PC-3 (cell line): ENCODE measurements around the gene TCL1A. TPM values are rescaled to one million over a fixed set of nuclear protein-coding genes. Genes with fewer than 3 reads are reported as not detected.

Experiments
- ATAC-seq: fragments of 200-7000 bp; cut with Tn5 transposase; 2 replicates; pipeline ENCODE4 v1.9.1; 2020; ENCODE audit warnings: mild to moderate bottlenecking, moderate library complexity
- BruUV-seq: library from RNA; stranded (reverse); fragments of 400-500 nt; replicated peaks from 2 replicates; lab custom pipeline; 2021; lab: Mats Ljungman, UMichigan
- CTCF ChIA-PET: fragments of 300-600 bp; sonication (Branson Sonifier 250); formaldehyde crosslinking; loops from one replicate; lab custom pipeline; 2022; ENCODE audit warnings: antibody characterized with exemption; lab: Charles Lee
- POLR2A ChIA-PET: fragments of 300-600 bp; sonication (Branson Sonifier 250); formaldehyde crosslinking; loops from one replicate; lab custom pipeline; 2022; ENCODE audit warnings: antibody characterized with exemption; ENCODE audit not compliant: unreplicated experiment; lab: Charles Lee
- DNase-seq: peaks from one replicate; pipeline ENCODE4 v3.0.0-alpha.2; 2015
- H2AFZ ChIP-seq: fragments of 300-600 bp; sonication (generic); 2 replicates; pipeline ENCODE4 v1.6.0; 2016; ENCODE audit warnings: antibody characterized with exemption, low read length
- H3F3A ChIP-seq: fragments of 300-600 bp; sonication (generic); one replicate; pipeline ENCODE4 v1.6.0; 2017; ENCODE audit warnings: antibody characterized with exemption, low read length, control low read depth, mild to moderate bottlenecking; ENCODE audit not compliant: unreplicated experiment
- H3K27ac ChIP-seq: fragments of 300-600 bp; sonication (generic); 2 replicates; pipeline ENCODE4 v1.5.1; 2016; ENCODE audit warnings: mild to moderate bottlenecking, low read length
- H3K27me3 ChIP-seq: fragments of 300-600 bp; sonication (generic); 2 replicates; pipeline ENCODE4 v1.6.1; 2016; ENCODE audit warnings: low read length, mixed read lengths
- H3K36me3 ChIP-seq: fragments of 300-600 bp; sonication (generic); 2 replicates; pipeline ENCODE4 v1.6.1; 2016; ENCODE audit warnings: low read depth, mixed run types, low read length, mixed read lengths
- H3K4me1 ChIP-seq: fragments of 300-600 bp; sonication (generic); 2 replicates; pipeline ENCODE4 v1.5.1; 2016; ENCODE audit warnings: low read length; ENCODE audit not compliant: insufficient read depth
- H3K4me2 ChIP-seq: fragments of 300-600 bp; sonication (generic); 2 replicates; pipeline ENCODE4 v1.6.0; 2016; ENCODE audit warnings: low read length
- H3K4me3 ChIP-seq: fragments of 300-600 bp; sonication (generic); 2 replicates; pipeline ENCODE4 v1.5.1; 2016; ENCODE audit warnings: mild to moderate bottlenecking, low read length, mixed read lengths
- H3K79me2 ChIP-seq: fragments of 300-600 bp; sonication (generic); 2 replicates; pipeline ENCODE4 v1.6.1; 2017; ENCODE audit warnings: low read length, mixed read lengths
- H3K9ac ChIP-seq: fragments of 300-600 bp; sonication (generic); 2 replicates; pipeline ENCODE4 v1.6.0; 2016; ENCODE audit warnings: mild to moderate bottlenecking, low read length
- H3K9me2 ChIP-seq: fragments of 300-600 bp; sonication (generic); replicated peaks from 2 replicates; pipeline ENCODE4 v1.6.1; 2016; ENCODE audit warnings: mixed run types, low read length, mixed read lengths
- H3K9me3 ChIP-seq: fragments of 300-600 bp; sonication (generic); 2 replicates; pipeline ENCODE4 v1.6.1; 2016; ENCODE audit warnings: low read length, mixed read lengths
- H4K20me1 ChIP-seq: fragments of 300-600 bp; sonication (generic); 2 replicates; pipeline ENCODE4 v1.6.1; 2016; ENCODE audit warnings: low read length, mixed read lengths
- EZH2 ChIP-seq: fragments of 300-600 bp; sonication (generic); IDR thresholded peaks from one replicate; pipeline ENCODE4 v1.6.1; 2017; ENCODE audit warnings: antibody characterized with exemption, mild to moderate bottlenecking, low read length; ENCODE audit not compliant: unreplicated experiment
- EZH2phosphoT487 ChIP-seq: fragments of 300-600 bp; sonication (generic); IDR thresholded peaks from 2 replicates; pipeline ENCODE4 v1.6.1; 2018; ENCODE audit warnings: mild to moderate bottlenecking, antibody characterized with exemption, low read length, borderline replicate concordance
- intact Hi-C: fragments of 100-400 bp; cut with micrococcal nuclease; formaldehyde crosslinking; loops from 2 replicates; pipeline ENCODE4 v1.9.0; 2023
- total RNA-seq: library from RNA; depleted of rRNA; stranded (reverse); fragments of >200 nt; gene quantifications from 2 replicates; pipeline ENCODE4 v1.2.3, GENCODE V29; 2014
- TF ChIP-seq, protein P1 (sequence below): fragments of 300-600 bp; sonication (generic); conservative IDR thresholded peaks from 2 replicates; pipeline ENCODE4 v1.5.1; 2017; ENCODE audit warnings: antibody characterized with exemption, low read depth, mild to moderate bottlenecking, low read length

The TCL1A gene
- total RNA-seq, 1 experiment from 2014 or later: not detected

DNA sequence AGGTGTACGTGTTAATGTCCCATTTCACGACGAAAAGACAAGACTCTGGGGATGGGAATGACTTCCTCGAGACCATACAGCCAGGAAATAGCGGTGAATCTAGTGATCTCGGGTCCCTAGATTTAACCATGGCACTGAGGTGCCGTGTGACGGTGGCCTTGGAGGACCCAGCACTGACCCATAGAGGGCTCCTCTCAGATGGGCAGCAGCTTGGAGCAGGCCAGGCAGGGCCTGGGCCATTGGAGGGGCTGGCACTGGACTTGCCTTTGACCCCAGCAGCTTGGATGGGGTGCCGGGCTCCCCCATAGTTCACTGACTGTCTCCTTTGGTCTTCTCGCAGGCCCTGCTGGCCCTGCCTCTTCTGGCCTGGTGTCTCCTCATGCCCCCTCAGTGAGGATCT lies 22.3 kb downstream of the TCL1A start:
- Histone ChIP-seq H3K9me2 (no peaks in the 10 kb centered on the region), H3F3A (no peaks in the 10 kb centered on the region), H3K9ac (no peak overlapping the region), H3K36me3 (no peaks in the 10 kb centered on the region), H3K4me2 (no peak overlapping the region), H3K79me2 (no peaks in the 10 kb centered on the region), H3K27me3 (peaks cover 52% of the 10 kb centered on the region), H3K4me3 (no peak overlapping the region), H3K27ac (no peak overlapping the region), H2AFZ (no peak overlapping the region), H4K20me1 (no peaks in the 10 kb centered on the region), H3K4me1 (no peaks in the 10 kb centered on the region), H3K9me3 (no peaks in the 10 kb centered on the region)
- POLR2A ChIA-PET: no interaction called here
- TF ChIP-seq EZH2: no peak
- TF ChIP-seq, protein P1, sequence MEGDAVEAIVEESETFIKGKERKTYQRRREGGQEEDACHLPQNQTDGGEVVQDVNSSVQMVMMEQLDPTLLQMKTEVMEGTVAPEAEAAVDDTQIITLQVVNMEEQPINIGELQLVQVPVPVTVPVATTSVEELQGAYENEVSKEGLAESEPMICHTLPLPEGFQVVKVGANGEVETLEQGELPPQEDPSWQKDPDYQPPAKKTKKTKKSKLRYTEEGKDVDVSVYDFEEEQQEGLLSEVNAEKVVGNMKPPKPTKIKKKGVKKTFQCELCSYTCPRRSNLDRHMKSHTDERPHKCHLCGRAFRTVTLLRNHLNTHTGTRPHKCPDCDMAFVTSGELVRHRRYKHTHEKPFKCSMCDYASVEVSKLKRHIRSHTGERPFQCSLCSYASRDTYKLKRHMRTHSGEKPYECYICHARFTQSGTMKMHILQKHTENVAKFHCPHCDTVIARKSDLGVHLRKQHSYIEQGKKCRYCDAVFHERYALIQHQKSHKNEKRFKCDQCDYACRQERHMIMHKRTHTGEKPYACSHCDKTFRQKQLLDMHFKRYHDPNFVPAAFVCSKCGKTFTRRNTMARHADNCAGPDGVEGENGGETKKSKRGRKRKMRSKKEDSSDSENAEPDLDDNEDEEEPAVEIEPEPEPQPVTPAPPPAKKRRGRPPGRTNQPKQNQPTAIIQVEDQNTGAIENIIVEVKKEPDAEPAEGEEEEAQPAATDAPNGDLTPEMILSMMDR: no peak
- TF ChIP-seq EZH2phosphoT487: no peak
- no TSS peak for BruUV-seq
- DNase-seq: no peak
- CTCF ChIA-PET: no interaction called here
- no peak for ATAC-seq
- intact Hi-C loops: no loop called here

DNA sequence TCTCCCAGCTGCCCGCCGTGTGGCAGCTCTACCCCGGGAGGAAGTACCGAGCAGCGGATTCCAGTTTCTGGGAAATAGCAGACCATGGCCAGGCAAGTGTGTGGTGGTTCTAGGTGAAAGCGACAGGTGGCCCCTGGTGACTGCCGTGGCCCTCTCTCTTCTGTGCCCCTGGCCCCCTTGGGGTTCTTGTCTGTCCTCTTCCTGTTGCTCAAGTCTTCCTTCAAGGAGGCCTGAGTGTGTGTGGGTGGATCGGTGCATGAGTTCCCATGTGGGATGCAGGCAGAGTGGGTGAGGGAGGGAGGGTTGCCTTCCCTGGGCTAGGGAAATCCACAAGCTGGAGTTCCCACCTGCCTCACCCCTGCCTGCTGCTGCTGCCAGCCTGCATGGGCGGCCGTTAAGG lies 23.1 kb downstream of the TCL1A start:
- H3K27me3 ChIP-seq: peaks cover 45% of the 10 kb centered on the region
- H3K4me2 ChIP-seq: no peak overlapping the region
- ChIA-PET POLR2A (no interaction called here), CTCF (no interaction called here)
- H2AFZ ChIP-seq: no peak overlapping the region
- no TSS peak for BruUV-seq
- TF ChIP-seq EZH2phosphoT487: no peak
- no peak for TF ChIP-seq EZH2
- H3K79me2 ChIP-seq: no peaks in the 10 kb centered on the region
- H3K27ac ChIP-seq: no peak overlapping the region
- no peaks in the 10 kb centered on the region for H3K9me3 ChIP-seq
- H4K20me1 ChIP-seq: no peaks in the 10 kb centered on the region
- no peaks in the 10 kb centered on the region for H3K9me2 ChIP-seq
- no peaks in the 10 kb centered on the region for H3K36me3 ChIP-seq
- intact Hi-C loops: no loop called here
- H3K4me1 ChIP-seq: no peaks in the 10 kb centered on the region
- H3K9ac ChIP-seq: no peak overlapping the region
- ATAC-seq: no peak
- no peak for DNase-seq
- H3K4me3 ChIP-seq: no peak overlapping the region
- H3F3A ChIP-seq: no peaks in the 10 kb centered on the region

DNA sequence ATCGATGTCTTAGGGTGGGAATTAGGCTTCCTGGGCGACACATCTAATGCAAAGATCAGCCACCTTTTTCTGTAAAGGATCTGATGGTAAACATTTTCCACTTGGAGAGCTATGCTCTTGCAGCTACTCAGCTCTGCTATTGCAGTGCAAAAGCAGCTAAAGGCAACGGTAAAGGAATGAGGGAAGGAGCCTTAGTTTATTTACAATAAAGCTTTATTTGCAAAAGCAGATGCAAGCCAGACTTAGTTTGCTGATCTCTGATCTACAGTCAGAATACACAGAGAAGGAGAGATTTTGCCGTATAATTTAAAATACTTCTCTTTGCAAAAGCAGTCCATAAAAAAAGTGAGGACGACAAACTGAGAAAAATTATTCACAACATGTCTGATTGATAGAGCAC lies 24.5 kb downstream of the TCL1A start:
- no TSS peak for BruUV-seq
- CTCF ChIA-PET: no interaction called here
- no peak for ATAC-seq
- Histone ChIP-seq H3K79me2 (no peaks in the 10 kb centered on the region), H3F3A (no peaks in the 10 kb centered on the region), H2AFZ (no peak overlapping the region), H3K27ac (no peak overlapping the region), H3K27me3 (peaks cover 42% of the 10 kb centered on the region), H4K20me1 (no peaks in the 10 kb centered on the region), H3K4me2 (no peak overlapping the region), H3K4me3 (no peak overlapping the region), H3K9me2 (no peaks in the 10 kb centered on the region), H3K9me3 (no peaks in the 10 kb centered on the region), H3K36me3 (no peaks in the 10 kb centered on the region), H3K9ac (no peak overlapping the region), H3K4me1 (no peaks in the 10 kb centered on the region)
- TF ChIP-seq EZH2phosphoT487 (no peak), EZH2 (no peak)
- TF ChIP-seq, protein P1: no peak
- intact Hi-C loops: no loop called here
- no peak for DNase-seq
- POLR2A ChIA-PET: no interaction called here
